Measurements from ENCODE around the gene SLC35F3.

DNA sequence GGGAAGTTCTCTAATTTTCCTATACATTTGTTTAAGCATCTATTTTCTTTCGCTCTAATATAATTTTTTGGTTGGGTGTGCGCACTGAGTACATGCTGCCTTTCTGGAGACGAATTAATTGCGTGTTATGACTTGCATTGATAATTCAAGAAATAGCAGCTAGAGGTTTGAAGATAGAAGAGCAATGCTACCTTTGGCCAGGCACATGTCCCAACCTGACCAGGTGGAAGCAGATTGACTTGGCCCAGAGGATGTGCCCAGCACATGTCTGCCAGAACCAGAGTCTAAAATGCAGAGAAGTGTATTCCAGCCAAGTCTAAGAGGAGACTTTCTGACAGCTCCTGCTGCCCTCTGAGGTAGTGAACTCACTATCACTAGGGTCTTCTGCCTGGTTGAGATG is 114.3 kb downstream of the SLC35F3 start:
- TF ChIP-seq EZH2 (IDR thresholded peaks at IDR 0.05; ENCODE audit: low read depth, unreplicated experiment): no peak
- TF ChIP-seq, protein P1, sequence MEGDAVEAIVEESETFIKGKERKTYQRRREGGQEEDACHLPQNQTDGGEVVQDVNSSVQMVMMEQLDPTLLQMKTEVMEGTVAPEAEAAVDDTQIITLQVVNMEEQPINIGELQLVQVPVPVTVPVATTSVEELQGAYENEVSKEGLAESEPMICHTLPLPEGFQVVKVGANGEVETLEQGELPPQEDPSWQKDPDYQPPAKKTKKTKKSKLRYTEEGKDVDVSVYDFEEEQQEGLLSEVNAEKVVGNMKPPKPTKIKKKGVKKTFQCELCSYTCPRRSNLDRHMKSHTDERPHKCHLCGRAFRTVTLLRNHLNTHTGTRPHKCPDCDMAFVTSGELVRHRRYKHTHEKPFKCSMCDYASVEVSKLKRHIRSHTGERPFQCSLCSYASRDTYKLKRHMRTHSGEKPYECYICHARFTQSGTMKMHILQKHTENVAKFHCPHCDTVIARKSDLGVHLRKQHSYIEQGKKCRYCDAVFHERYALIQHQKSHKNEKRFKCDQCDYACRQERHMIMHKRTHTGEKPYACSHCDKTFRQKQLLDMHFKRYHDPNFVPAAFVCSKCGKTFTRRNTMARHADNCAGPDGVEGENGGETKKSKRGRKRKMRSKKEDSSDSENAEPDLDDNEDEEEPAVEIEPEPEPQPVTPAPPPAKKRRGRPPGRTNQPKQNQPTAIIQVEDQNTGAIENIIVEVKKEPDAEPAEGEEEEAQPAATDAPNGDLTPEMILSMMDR (conservative IDR thresholded peaks at IDR 0.05; ENCODE audit: low read depth in 2 of 2): no peak
- TF ChIP-seq EZH2phosphoT487 (IDR thresholded peaks at IDR 0.05; ENCODE audit: unreplicated experiment): no peak
- TF ChIP-seq, protein P2, sequence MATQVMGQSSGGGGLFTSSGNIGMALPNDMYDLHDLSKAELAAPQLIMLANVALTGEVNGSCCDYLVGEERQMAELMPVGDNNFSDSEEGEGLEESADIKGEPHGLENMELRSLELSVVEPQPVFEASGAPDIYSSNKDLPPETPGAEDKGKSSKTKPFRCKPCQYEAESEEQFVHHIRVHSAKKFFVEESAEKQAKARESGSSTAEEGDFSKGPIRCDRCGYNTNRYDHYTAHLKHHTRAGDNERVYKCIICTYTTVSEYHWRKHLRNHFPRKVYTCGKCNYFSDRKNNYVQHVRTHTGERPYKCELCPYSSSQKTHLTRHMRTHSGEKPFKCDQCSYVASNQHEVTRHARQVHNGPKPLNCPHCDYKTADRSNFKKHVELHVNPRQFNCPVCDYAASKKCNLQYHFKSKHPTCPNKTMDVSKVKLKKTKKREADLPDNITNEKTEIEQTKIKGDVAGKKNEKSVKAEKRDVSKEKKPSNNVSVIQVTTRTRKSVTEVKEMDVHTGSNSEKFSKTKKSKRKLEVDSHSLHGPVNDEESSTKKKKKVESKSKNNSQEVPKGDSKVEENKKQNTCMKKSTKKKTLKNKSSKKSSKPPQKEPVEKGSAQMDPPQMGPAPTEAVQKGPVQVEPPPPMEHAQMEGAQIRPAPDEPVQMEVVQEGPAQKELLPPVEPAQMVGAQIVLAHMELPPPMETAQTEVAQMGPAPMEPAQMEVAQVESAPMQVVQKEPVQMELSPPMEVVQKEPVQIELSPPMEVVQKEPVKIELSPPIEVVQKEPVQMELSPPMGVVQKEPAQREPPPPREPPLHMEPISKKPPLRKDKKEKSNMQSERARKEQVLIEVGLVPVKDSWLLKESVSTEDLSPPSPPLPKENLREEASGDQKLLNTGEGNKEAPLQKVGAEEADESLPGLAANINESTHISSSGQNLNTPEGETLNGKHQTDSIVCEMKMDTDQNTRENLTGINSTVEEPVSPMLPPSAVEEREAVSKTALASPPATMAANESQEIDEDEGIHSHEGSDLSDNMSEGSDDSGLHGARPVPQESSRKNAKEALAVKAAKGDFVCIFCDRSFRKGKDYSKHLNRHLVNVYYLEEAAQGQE (IDR thresholded peaks at IDR 0.05; ENCODE audit: unreplicated experiment): no peak
- no peak for TF ChIP-seq POLR2AphosphoS5 (IDR thresholded peaks at IDR 0.05; ENCODE audit: low read depth)
- TF ChIP-seq ZNF331 (CRISPR knock-in tag; IDR thresholded peaks at IDR 0.05; ENCODE audit: low read depth): no peak
- TF ChIP-seq JUNB (IDR thresholded peaks at IDR 0.05; ENCODE audit: unreplicated experiment): no peak
- TF ChIP-seq, protein P3, sequence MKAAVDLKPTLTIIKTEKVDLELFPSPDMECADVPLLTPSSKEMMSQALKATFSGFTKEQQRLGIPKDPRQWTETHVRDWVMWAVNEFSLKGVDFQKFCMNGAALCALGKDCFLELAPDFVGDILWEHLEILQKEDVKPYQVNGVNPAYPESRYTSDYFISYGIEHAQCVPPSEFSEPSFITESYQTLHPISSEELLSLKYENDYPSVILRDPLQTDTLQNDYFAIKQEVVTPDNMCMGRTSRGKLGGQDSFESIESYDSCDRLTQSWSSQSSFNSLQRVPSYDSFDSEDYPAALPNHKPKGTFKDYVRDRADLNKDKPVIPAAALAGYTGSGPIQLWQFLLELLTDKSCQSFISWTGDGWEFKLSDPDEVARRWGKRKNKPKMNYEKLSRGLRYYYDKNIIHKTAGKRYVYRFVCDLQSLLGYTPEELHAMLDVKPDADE (IDR thresholded peaks at IDR 0.05): no peak
- TF ChIP-seq, protein P4, sequence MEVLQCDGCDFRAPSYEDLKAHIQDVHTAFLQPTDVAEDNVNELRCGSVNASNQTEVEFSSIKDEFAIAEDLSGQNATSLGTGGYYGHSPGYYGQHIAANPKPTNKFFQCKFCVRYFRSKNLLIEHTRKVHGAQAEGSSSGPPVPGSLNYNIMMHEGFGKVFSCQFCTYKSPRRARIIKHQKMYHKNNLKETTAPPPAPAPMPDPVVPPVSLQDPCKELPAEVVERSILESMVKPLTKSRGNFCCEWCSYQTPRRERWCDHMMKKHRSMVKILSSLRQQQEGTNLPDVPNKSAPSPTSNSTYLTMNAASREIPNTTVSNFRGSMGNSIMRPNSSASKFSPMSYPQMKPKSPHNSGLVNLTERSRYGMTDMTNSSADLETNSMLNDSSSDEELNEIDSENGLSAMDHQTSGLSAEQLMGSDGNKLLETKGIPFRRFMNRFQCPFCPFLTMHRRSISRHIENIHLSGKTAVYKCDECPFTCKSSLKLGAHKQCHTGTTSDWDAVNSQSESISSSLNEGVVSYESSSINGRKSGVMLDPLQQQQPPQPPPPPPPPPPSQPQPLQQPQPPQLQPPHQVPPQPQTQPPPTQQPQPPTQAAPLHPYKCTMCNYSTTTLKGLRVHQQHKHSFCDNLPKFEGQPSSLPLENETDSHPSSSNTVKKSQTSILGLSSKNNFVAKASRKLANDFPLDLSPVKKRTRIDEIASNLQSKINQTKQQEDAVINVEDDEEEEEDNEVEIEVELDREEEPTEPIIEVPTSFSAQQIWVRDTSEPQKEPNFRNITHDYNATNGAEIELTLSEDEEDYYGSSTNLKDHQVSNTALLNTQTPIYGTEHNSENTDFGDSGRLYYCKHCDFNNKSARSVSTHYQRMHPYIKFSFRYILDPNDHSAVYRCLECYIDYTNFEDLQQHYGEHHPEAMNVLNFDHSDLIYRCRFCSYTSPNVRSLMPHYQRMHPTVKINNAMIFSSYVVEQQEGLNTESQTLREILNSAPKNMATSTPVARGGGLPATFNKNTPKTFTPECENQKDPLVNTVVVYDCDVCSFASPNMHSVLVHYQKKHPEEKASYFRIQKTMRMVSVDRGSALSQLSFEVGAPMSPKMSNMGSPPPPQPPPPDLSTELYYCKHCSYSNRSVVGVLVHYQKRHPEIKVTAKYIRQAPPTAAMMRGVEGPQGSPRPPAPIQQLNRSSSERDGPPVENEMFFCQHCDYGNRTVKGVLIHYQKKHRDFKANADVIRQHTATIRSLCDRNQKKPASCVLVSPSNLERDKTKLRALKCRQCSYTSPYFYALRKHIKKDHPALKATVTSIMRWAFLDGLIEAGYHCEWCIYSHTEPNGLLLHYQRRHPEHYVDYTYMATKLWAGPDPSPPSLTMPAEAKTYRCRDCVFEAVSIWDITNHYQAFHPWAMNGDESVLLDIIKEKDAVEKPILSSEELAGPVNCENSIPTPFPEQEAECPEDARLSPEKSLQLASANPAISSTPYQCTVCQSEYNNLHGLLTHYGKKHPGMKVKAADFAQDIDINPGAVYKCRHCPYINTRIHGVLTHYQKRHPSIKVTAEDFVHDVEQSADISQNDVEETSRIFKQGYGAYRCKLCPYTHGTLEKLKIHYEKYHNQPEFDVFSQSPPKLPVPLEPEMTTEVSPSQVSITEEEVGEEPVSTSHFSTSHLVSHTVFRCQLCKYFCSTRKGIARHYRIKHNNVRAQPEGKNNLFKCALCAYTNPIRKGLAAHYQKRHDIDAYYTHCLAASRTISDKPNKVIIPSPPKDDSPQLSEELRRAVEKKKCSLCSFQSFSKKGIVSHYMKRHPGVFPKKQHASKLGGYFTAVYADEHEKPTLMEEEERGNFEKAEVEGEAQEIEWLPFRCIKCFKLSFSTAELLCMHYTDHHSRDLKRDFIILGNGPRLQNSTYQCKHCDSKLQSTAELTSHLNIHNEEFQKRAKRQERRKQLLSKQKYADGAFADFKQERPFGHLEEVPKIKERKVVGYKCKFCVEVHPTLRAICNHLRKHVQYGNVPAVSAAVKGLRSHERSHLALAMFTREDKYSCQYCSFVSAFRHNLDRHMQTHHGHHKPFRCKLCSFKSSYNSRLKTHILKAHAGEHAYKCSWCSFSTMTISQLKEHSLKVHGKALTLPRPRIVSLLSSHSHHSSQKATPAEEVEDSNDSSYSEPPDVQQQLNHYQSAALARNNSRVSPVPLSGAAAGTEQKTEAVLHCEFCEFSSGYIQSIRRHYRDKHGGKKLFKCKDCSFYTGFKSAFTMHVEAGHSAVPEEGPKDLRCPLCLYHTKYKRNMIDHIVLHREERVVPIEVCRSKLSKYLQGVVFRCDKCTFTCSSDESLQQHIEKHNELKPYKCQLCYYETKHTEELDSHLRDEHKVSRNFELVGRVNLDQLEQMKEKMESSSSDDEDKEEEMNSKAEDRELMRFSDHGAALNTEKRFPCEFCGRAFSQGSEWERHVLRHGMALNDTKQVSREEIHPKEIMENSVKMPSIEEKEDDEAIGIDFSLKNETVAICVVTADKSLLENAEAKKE (CRISPR knock-in tag; IDR thresholded peaks at IDR 0.05): no peak
